ENCODE results near the gene PDXDC1.
"Not testable (repeated sequence)": the region's sequence is repeated elsewhere in the genome, so short reads cannot be mapped to it uniquely, and the experiment has no call there.

Gene PDXDC1

GRCh38 chr16:15012941-15013340 lies 38.1 kb downstream of the PDXDC1 start:
- not testable (repeated sequence) for DNase-seq

DNA sequence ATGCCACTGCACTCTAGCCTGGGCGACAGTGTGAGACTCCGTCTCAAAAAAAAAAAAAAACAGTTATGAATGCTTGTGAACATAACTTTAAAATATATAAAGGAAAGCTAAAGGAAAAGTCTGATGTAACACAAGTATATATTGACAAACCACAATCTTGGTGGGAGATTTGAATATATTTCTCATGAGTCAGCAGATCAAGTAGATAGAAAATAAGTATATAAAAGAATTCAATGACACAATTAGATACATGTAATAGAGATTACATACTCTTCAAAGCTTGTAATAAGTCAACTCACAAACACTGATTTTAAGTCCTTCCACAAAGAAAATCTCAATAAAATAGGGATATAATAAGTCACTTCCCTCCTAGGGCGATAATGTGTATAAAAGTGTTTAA lies 40.8 kb downstream of the PDXDC1 start:
- not testable (repeated sequence) for DNase-seq

GRCh38 chr16:15016354-15016753 lies 41.5 kb downstream of the PDXDC1 start:
- not testable (repeated sequence) for DNase-seq

- DNase-seq = peak in 4 of 56 donors; percentile 9 to 73 (median 21)
Measured at GRCh38 chr16:15016951-15017580, 42.2 kb downstream of the PDXDC1 start.

DNA sequence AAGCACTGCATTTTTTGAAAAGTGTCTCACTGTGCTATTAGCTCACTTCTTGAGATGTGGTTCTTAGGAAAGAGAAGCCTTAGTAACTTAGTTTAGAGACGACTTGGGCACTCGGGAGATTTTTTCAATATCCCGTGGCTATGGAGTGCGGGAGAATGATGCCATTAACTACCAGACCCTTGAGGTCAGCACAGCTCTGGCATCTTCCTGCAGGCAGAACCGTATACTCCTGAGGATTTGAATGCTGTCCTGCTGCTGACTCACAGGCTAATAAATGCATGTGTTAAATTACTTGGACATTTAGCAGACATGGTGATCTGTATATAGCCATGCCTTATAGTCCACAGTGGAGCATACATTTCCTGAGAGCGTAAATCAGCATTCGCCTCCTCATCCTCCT lies 46.6 kb downstream of the PDXDC1 start:
- DNase-seq = not testable (repeated sequence)

DNA sequence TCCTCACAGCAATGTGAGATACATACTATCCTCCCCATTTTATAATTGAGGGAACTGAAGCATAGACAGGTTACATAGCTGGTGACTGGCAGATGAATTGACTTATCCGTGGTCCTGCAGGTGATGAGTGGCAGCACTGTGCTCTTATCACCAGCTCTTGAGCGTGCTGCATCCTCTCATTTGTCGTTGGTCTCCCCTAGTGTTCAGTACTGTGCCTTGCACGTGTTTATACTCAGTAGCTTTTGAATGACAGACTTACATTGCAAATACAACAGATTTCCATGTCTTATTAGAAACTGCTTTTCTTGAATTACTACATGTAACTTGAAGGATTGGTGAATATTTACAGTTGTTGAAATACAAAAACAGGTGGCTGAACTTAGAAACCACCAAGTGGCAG lies 47.4 kb downstream of the PDXDC1 start:
- DNase-seq = peak in 5 of 56 donors; percentile 5 to 19 (median 11)

- DNase-seq = not testable (repeated sequence)
Measured at GRCh38 chr16:15023381-15024077, 48.7 kb downstream of the PDXDC1 start.

- DNase-seq = not testable (repeated sequence)
Measured at GRCh38 chr16:15024858-15025199, 50.0 kb downstream of the PDXDC1 start.

- not testable (repeated sequence) for DNase-seq
Measured at GRCh38 chr16:15025234-15025951, 50.6 kb downstream of the PDXDC1 start.

- not testable (repeated sequence) for DNase-seq
Measured at GRCh38 chr16:15027051-15027450, 52.2 kb downstream of the PDXDC1 start.

DNA sequence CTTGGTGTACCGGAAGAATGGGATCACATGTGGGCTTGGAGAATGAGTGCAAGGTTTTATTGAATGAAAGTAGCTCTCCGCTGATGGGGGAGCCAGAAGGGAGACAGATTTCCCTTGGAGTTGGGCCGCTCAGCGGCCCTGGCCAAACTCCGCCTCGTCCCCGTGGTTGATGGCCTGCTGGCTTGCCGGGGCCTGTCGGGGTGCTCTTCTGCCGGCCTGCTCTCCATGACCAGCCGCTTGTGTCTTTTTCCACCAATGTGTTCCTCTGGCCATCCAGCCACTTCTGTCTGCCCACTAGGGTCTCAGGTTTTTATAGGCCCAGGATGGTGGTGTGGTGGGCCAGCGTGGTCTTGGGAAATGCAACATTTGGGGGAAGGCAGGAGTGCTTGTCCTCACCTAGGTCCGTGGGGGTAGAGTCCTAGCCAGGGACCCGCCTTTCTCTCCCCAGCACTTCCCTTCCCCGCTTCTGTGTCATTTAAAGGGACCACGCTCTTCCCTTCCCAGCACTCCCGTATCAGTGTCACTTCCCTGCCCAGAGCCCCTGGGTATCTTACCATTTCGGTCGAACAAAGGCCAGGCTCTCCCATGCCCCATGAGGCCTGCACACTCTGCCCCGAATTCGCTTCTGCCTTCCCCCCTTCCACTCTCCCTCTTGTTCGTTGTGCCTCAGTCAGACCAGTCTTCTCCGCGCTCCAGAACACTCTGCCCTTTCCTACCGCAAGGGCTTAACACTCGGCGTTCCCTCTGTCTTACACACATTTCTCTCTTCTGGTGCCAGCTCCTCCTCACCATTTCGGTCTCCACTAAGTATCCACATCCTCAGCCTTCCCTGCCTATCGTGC lies 52.9 kb downstream of the PDXDC1 start:
- not testable (repeated sequence) for DNase-seq

DNA sequence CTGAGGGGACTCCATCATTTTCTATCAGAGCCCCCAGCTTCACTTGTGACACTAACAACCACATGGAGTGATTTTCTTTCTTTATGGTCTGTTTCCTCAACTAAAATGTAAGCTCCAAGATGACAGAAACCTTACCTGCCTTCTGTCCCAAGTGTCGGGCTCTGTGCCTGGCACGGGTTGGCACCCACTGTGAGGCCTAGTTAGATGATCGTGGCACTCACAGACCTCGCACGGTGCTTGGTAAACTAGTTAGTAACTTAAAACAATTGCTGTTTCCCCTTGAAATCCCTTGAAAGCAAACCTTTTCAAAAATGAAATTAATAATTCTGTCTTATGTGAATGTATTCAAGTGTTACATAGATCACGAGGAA lies 53.5 kb downstream of the PDXDC1 start:
- DNase-seq = not testable (repeated sequence)

- DNase-seq = peak in 16 of 56 donors; percentile 11 to 49 (median 20)
Measured at GRCh38 chr16:15028801-15029698, 54.2 kb downstream of the PDXDC1 start.

DNA sequence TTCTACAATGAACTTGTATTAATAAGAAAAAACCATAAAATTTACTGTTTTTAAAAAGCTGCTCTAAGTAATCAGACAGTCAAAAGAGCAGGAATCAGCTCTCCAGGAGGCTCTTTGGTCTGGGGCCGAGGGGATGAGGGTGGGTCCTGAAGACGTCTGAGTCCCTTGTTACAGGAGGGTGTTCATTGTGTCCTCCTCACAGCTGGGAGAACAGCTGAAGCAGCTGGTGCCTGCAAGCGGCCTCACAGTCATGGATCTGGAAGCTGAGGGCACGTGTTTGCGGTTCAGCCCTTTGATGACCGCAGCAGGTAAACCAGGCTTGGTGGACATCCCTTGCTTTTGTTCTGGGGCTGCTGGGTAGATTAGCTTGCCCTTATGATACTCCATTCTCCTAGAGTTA lies 54.9 kb downstream of the PDXDC1 start:
- not testable (repeated sequence) for DNase-seq

- DNase-seq = no peak
Measured at GRCh38 chr16:15031179-15031578, 56.4 kb downstream of the PDXDC1 start.

- no peak for DNase-seq
Measured at GRCh38 chr16:15031586-15031985, 56.8 kb downstream of the PDXDC1 start.

DNA sequence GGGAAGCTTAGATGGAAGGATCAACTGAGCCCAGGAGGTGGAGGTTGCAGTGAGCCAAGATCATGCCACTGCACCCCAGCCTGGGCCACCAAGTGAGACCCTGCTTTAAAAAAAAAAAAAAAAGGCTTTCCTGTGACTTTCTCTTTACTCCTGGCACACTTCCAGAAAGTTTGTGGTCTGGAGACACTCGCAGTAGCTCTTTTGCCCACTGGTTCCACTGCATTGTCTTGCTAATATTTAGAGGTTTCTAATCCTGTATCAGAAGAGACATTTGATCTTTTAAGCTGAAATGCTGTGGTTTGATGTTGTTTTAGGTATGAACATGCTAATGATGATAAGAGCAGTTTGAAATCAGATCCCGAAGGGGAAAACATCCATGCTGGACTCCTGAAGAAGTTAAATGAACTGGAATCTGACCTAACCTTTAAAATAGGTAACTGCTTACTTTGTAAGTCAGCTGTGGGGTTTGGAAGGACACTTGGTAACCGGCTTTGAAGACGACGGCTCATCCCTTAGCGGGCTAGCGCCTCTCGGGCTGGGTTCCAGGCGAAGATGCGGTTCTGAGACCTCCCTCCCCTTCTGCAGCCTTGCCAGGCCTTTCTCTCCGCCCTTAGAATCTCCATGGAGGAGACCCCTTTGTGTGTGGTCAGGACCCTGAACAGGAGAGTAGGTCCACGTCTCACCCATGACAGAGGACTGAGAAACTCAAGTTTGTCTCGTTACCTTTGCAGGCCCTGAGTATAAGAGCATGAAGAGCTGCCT lies 57.9 kb downstream of the PDXDC1 start:
- DNase-seq = no peak

GRCh38 chr16:15033309-15033707 lies 58.5 kb downstream of the PDXDC1 start:
- DNase-seq = no peak

All from nucleus accumbens (tissue), 56 donors.